Measurements from ENCODE around the gene INTS11.

DNA sequence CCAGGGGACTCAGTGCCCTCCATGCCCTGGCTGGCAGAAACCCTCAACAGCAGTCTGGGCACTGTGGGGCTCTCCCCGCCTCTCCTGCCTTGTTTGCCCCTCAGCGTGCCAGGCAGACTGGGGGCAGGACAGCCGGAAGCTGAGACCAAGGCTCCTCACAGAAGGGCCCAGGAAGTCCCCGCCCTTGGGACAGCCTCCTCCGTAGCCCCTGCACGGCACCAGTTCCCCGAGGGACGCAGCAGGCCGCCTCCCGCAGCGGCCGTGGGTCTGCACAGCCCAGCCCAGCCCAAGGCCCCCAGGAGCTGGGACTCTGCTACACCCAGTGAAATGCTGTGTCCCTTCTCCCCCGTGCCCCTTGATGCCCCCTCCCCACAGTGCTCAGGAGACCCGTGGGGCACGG lies 3.8 kb upstream of the INTS11 start:
- TF ChIP-seq ZNF423 (tag by site-specific recombination; IDR thresholded peaks at IDR 0.05) (no peak), ZNF221 (tag by site-specific recombination; IDR thresholded peaks at IDR 0.05; ENCODE audit: borderline replicate concordance) (no peak), CTCF (tag by site-specific recombination; IDR thresholded peaks at IDR 0.05) (no peak), ZNF174 (tag by site-specific recombination; IDR thresholded peaks at IDR 0.05) (no peak), YY1 (tag by site-specific recombination; IDR thresholded peaks at IDR 0.05) (no peak), ZNF529 (tag by site-specific recombination; IDR thresholded peaks at IDR 0.05; ENCODE audit: insufficient replicate concordance) (no peak), ZNF280D (tag by site-specific recombination; IDR thresholded peaks at IDR 0.05) (no peak), ZNF660 (tag by site-specific recombination; IDR thresholded peaks at IDR 0.05) (no peak), ZNF155 (tag by site-specific recombination; IDR thresholded peaks at IDR 0.05) (no peak), ZNF350 (tag by site-specific recombination; IDR thresholded peaks at IDR 0.05) (no peak), ZNF121 (tag by site-specific recombination; IDR thresholded peaks at IDR 0.05) (no peak), PBX3 (CRISPR knock-in tag; IDR thresholded peaks at IDR 0.05) (no peak), ZNF416 (tag by site-specific recombination; IDR thresholded peaks at IDR 0.05) (no peak), AEBP2 (tag by site-specific recombination; IDR thresholded peaks at IDR 0.05; ENCODE audit: borderline replicate concordance) (no peak)

Data from HEK293 (cell line).